Neural cell (in vitro differentiated cells): ENCODE results near the gene CEP350. TPM values are rescaled to one million over a fixed set of nuclear protein-coding genes. Genes with fewer than 3 reads are reported as not detected.

ENCODE experiments used
- H2AFZ ChIP-seq: fragments of 200-600, 300-800 bp; sonication (generic), shearing (Covaris generic); 2 replicates; pipeline ENCODE4 v1.6.0; 2014; ENCODE audit warnings: low read depth, mild to moderate bottlenecking, antibody characterized with exemption, low read length, moderate library complexity
- H3F3A ChIP-seq: fragments of 200-600 bp; shearing (Covaris generic); 2 replicates; pipeline ENCODE4 v1.6.1; 2016; ENCODE audit warnings: mild to moderate bottlenecking, moderate library complexity, mixed read lengths, antibody characterized with exemption, low read length; ENCODE audit not compliant: insufficient read depth, poor library complexity, severe bottlenecking
- H3K27ac ChIP-seq: fragments of 200-600, 300-800 bp; sonication (generic), shearing (Covaris generic); 2 replicates; pipeline ENCODE4 v1.5.1; 2014; ENCODE audit warnings: mild to moderate bottlenecking, low read length, moderate library complexity
- H3K27me3 ChIP-seq: fragments of 300-800, 200-600 bp; sonication (generic), shearing (Covaris generic); 2 replicates; pipeline ENCODE4 v1.6.0; 2014; ENCODE audit warnings: mild to moderate bottlenecking, low read depth, low read length, moderate library complexity; ENCODE audit not compliant: insufficient read depth
- H3K36me3 ChIP-seq: fragments of 300-800, 200-600 bp; sonication (generic), shearing (Covaris generic); 2 replicates; pipeline ENCODE4 v1.5.1; 2014; ENCODE audit warnings: mild to moderate bottlenecking, antibody characterized with exemption, low read length, moderate library complexity; ENCODE audit not compliant: insufficient read depth
- H3K4me2 ChIP-seq: fragments of 300-800, 200-600 bp; sonication (generic), shearing (Covaris generic); 2 replicates; pipeline ENCODE4 v1.6.0; 2014; ENCODE audit warnings: mild to moderate bottlenecking, low read length
- H3K4me3 ChIP-seq: fragments of 300-800, 200-600 bp; sonication (generic), shearing (Covaris generic); 2 replicates; pipeline ENCODE4 v1.5.1; 2014; ENCODE audit warnings: mild to moderate bottlenecking, low read length, moderate library complexity
- H3K79me2 ChIP-seq: fragments of 200-600 bp; shearing (Covaris generic); replicated peaks from 2 replicates; pipeline ENCODE4 v1.6.0; 2014; ENCODE audit warnings: mild to moderate bottlenecking, low read length, moderate library complexity; ENCODE audit not compliant: insufficient read depth
- H3K9ac ChIP-seq: fragments of 300-800, 200-600 bp; sonication (generic), shearing (Covaris generic); 2 replicates; pipeline ENCODE4 v1.6.1; 2016; ENCODE audit warnings: mild to moderate bottlenecking, low read length, mixed read lengths
- H3K9me2 ChIP-seq: fragments of 200-600 bp; shearing (Covaris generic); 2 replicates; pipeline ENCODE4 v1.6.1; 2016; ENCODE audit warnings: mild to moderate bottlenecking, low read length, mixed read lengths; ENCODE audit not compliant: insufficient read depth
- H3K9me3 ChIP-seq: fragments of 200-600, 300-800 bp; sonication (generic), shearing (Covaris generic); 2 replicates; pipeline ENCODE4 v1.6.1; 2016; ENCODE audit warnings: mild to moderate bottlenecking, mixed run types, low read length, moderate library complexity, mixed read lengths
- H4K20me1 ChIP-seq: fragments of 200-600 bp; shearing (Covaris generic); 2 replicates; pipeline ENCODE4 v1.6.1; 2016; ENCODE audit warnings: mild to moderate bottlenecking, mixed run types; ENCODE audit not compliant: insufficient read depth
- CTCF ChIP-seq: fragments of 450-650 bp; IDR thresholded peaks from 2 replicates; pipeline ENCODE4 v1.5.1; 2014; ENCODE audit warnings: antibody characterized with exemption, mild to moderate bottlenecking, moderate library complexity; ENCODE audit not compliant: poor library complexity, severe bottlenecking
- EZH2 ChIP-seq: fragments of 200-600, 300-800 bp; shearing (Covaris generic), sonication (generic); IDR thresholded peaks from 2 replicates; pipeline ENCODE4 v1.6.1; 2014; ENCODE audit warnings: antibody characterized with exemption, low read length, borderline replicate concordance, mild to moderate bottlenecking; ENCODE audit not compliant: insufficient read depth, poor library complexity, severe bottlenecking
- RAD21 ChIP-seq: fragments of 450-650 bp; conservative IDR thresholded peaks from 2 replicates; pipeline ENCODE4 v1.6.1; 2014; ENCODE audit warnings: antibody characterized with exemption, mild to moderate bottlenecking, moderate library complexity
- REST ChIP-seq: IDR thresholded peaks from 2 replicates; pipeline ENCODE4 v1.6.1; 2012; ENCODE audit warnings: borderline replicate concordance
- SMC3 ChIP-seq: fragments of 450-650 bp; conservative IDR thresholded peaks from 2 replicates; pipeline ENCODE4 v1.6.1; 2014; ENCODE audit warnings: antibody characterized with exemption, mild to moderate bottlenecking, moderate library complexity; ENCODE audit not compliant: poor library complexity
- TAF1 ChIP-seq: IDR thresholded peaks from 2 replicates; pipeline ENCODE4 v1.6.1; 2012; ENCODE audit warnings: low read depth
- polyA plus RNA-seq: library from polyadenylated mRNA; depleted of rRNA; stranded (reverse); fragments of >200 nt; gene quantifications from 2 replicates; pipeline ENCODE4 v1.2.3, GENCODE V29; 2014

The CEP350 gene
- polyA plus RNA-seq, 1 donor from 2014 or later: 28.1 TPM

GRCh38 chr1:179917601-179918429 is 36.8 kb upstream of the CEP350 start:
- no peak overlapping the region for H3K9ac ChIP-seq
- H2AFZ ChIP-seq: no peak overlapping the region
- H3K27ac ChIP-seq: no peak overlapping the region
- no peaks in the 10 kb centered on the region for H3K27me3 ChIP-seq
- H3K4me2 ChIP-seq: no peak overlapping the region
- no peaks in the 10 kb centered on the region for H3K79me2 ChIP-seq
- no peaks in the 10 kb centered on the region for H3K36me3 ChIP-seq
- TF ChIP-seq TAF1: no peak
- TF ChIP-seq RAD21: no peak
- TF ChIP-seq EZH2: no peak
- no peak for TF ChIP-seq SMC3
- TF ChIP-seq CTCF: no peak
- no peak overlapping the region for H3K4me3 ChIP-seq
- no peaks in the 10 kb centered on the region for H3F3A ChIP-seq
- no peaks in the 10 kb centered on the region for H4K20me1 ChIP-seq
- H3K9me2 ChIP-seq: no peaks in the 10 kb centered on the region
- H3K9me3 ChIP-seq: no peaks in the 10 kb centered on the region

- TF ChIP-seq REST (no peak), RAD21 (no peak), TAF1 (no peak), CTCF (no peak)
- H3K9me2 ChIP-seq: no peaks in the 10 kb centered on the region
- H2AFZ ChIP-seq: no peak overlapping the region
- peak overlapping the region; percentile 84 for H3K27ac ChIP-seq
- no peaks in the 10 kb centered on the region for H3K9me3 ChIP-seq
- H3F3A ChIP-seq: no peaks in the 10 kb centered on the region
- H3K4me2 ChIP-seq: no peak overlapping the region
- no peaks in the 10 kb centered on the region for H4K20me1 ChIP-seq
- no peaks in the 10 kb centered on the region for H3K27me3 ChIP-seq
- H3K36me3 ChIP-seq: no peaks in the 10 kb centered on the region
- H3K4me3 ChIP-seq: no peak overlapping the region
- H3K9ac ChIP-seq: peak overlapping the region; percentile 38
- no peaks in the 10 kb centered on the region for H3K79me2 ChIP-seq
Observed at GRCh38 chr1:179921472-179921871, 33.1 kb upstream of the CEP350 start.
